K562 (cell line): ENCODE results near the gene USP12. TPM values are rescaled to one million over a fixed set of nuclear protein-coding genes. Genes with fewer than 3 reads are reported as not detected.

Source experiments
- ATAC-seq: fragments of 200-7000 bp; cut with Tn5 transposase; 3 replicates; pipeline ENCODE4 v1.9.1; 2020; ENCODE audit warnings: moderate library complexity
- BruUV-seq: library from RNA; stranded (reverse); fragments of 400-500 nt; replicated peaks from 2 replicates; lab custom pipeline; 2021; lab: Mats Ljungman, UMichigan
- CTCF ChIA-PET: fragments of 300-600 bp; formaldehyde crosslinking; extraction: SDS; loops from one replicate; lab custom pipeline; 2021; ENCODE audit warnings: low intra/inter-chr PET ratio; lab: Yijun Ruan, JAX
- POLR2A ChIA-PET: fragments of 300-600, 350-650 bp; sonication (Branson Sonifier 250); formaldehyde crosslinking; extraction: SDS; loops from one replicate; lab custom pipeline; 2021; ENCODE audit warnings: antibody characterized with exemption, inconsistent platforms; lab: Yijun Ruan, JAX
- DNase-seq, 4 experiments: peaks; one replicate each; pipeline versions ENCODE4 v3.0.0 to v3.0.0-alpha.2; 2011 to 2018; ENCODE audit warnings: low spot score in 3 of 4, mixed read lengths in 3 of 4; ENCODE audit errors: extremely low read depth in 1 of 4
- FAIRE-seq: peaks from 2 replicates; lab custom pipeline; 2011; peaks lifted over from hg19 to GRCh38; lab: Jason Lieb, UNC
- H2AFZ ChIP-seq: 2 replicates; pipeline ENCODE4 v1.6.0; 2011; ENCODE audit warnings: low read depth, low read length, control low read depth, inconsistent platforms
- H3K27ac ChIP-seq: fragments of 200-600 bp; 3 replicates; pipeline ENCODE4 v1.8.0; 2011; ENCODE audit warnings: low read depth, mild to moderate bottlenecking, control low read depth, inconsistent platforms, low read length, moderate library complexity, mixed read lengths; ENCODE audit errors: extremely low read depth
- H3K27me3 ChIP-seq, 2 experiments: fragments of 300-600 bp in 1 of 2; 2 replicates in 1 of 2; 3 replicates in 1 of 2; pipeline versions ENCODE4 v1.6.0 to v1.8.0; 2011; ENCODE audit warnings: inconsistent platforms in 2 of 2, low read length in 2 of 2, mild to moderate bottlenecking in 1 of 2, mixed read lengths in 1 of 2, moderate library complexity in 1 of 2; ENCODE audit not compliant: control insufficient read depth in 2 of 2, insufficient read depth in 2 of 2
- H3K36me3 ChIP-seq: fragments of 300-600 bp; 3 replicates; pipeline ENCODE4 v1.8.0; 2011; ENCODE audit warnings: mild to moderate bottlenecking, low read length, inconsistent platforms; ENCODE audit not compliant: control insufficient read depth, insufficient read depth
- H3K4me1 ChIP-seq, 2 experiments: fragments of 200-600 bp in 1 of 2; replicated peaks in 1 of 2; 2 replicates in 1 of 2; 3 replicates in 1 of 2; pipeline versions ENCODE4 v1.5.1 to v1.8.0; 2011; ENCODE audit warnings: inconsistent platforms in 2 of 2, low read length in 2 of 2, mild to moderate bottlenecking in 1 of 2, mixed read lengths in 1 of 2, moderate library complexity in 1 of 2; ENCODE audit not compliant: control insufficient read depth in 2 of 2, insufficient read depth in 2 of 2
- H3K4me2 ChIP-seq: 2 replicates; pipeline ENCODE4 v1.6.1; 2011; ENCODE audit warnings: low read length, control low read depth, inconsistent platforms, mixed read lengths; ENCODE audit not compliant: insufficient read depth
- H3K4me3 ChIP-seq: fragments of 200-600 bp; sonication (generic), shearing (Covaris generic); 2 replicates; pipeline ENCODE4 v1.5.1; 2016; ENCODE audit warnings: control low read depth, inconsistent platforms
- H3K79me2 ChIP-seq: fragments of 200-600 bp; 3 replicates; pipeline ENCODE4 v1.8.0; 2011; ENCODE audit warnings: low read length, inconsistent platforms; ENCODE audit not compliant: control insufficient read depth, insufficient read depth
- H3K9ac ChIP-seq, 2 experiments: 2 replicates each; pipeline versions ENCODE4 v1.6.0 to v1.6.1; 2011; ENCODE audit warnings: low read depth in 2 of 2, low read length in 2 of 2, control low read depth in 1 of 2, inconsistent platforms in 1 of 2, mild to moderate bottlenecking in 1 of 2, mixed read lengths in 1 of 2; ENCODE audit not compliant: insufficient read depth in 1 of 2
- H3K9me1 ChIP-seq: one replicate; pipeline ENCODE4 v1.6.0; 2011; ENCODE audit warnings: inconsistent platforms, mild to moderate bottlenecking, low read length, moderate library complexity; ENCODE audit not compliant: control insufficient read depth, insufficient read depth
- H3K9me3 ChIP-seq: replicated peaks from 2 replicates; pipeline ENCODE4 v1.5.1; 2011; ENCODE audit warnings: low read depth, low read length, inconsistent platforms; ENCODE audit not compliant: control insufficient read depth, insufficient read depth
- H4K20me1 ChIP-seq: replicated peaks from 2 replicates; pipeline ENCODE4 v1.6.1; 2011; ENCODE audit warnings: low read length, inconsistent platforms, mixed read lengths; ENCODE audit not compliant: control insufficient read depth, insufficient read depth
- ARID2 ChIP-seq: fragments of 450-650 bp; IDR thresholded peaks from 2 replicates; pipeline ENCODE4 v1.6.1; 2017; ENCODE audit warnings: antibody characterized with exemption, mild to moderate bottlenecking
- HOXB6 ChIP-seq: fragments of 250-450 bp; sonication (Bioruptor Pico); IDR thresholded peaks from 2 replicates; pipeline ENCODE4 v1.5.1; 2022; ENCODE audit warnings: mild to moderate bottlenecking, borderline replicate concordance
- KAT7 ChIP-seq: sonication (generic); formaldehyde crosslinking; IDR thresholded peaks from 2 replicates; pipeline ENCODE4 v1.8.0; 2022; ENCODE audit warnings: missing genetic modification reagents, mild to moderate bottlenecking, borderline replicate concordance
- NFYB ChIP-seq: IDR thresholded peaks from 2 replicates; pipeline ENCODE4 v1.6.1; 2011; ENCODE audit warnings: mild to moderate bottlenecking, moderate library complexity; ENCODE audit not compliant: insufficient read length; ENCODE audit errors: extremely low read depth
- ZNF408 ChIP-seq: fragments of 250-450 bp; sonication (Bioruptor Pico); IDR thresholded peaks from 2 replicates; pipeline ENCODE4 v1.4.0; 2020; ENCODE audit warnings: low read depth, mild to moderate bottlenecking, moderate library complexity
- WGBS: fragments of 100-300 bp; shearing (Covaris generic); methylation state at CpG from one replicate; pipeline ENCODE4 v1.1.6; 2016; ENCODE audit warnings: low coverage, mixed read lengths; ENCODE audit not compliant: insufficient coverage; ENCODE audit errors: missing lambda C conversion rate; 5-methylcytosine and 5-hydroxymethylcytosine counted together
- in situ Hi-C: fragments of 300-500 bp; cut with MboI; formaldehyde crosslinking; loops from 4 replicates; pipeline ENCODE4 v1.15.0; 2018; ENCODE audit warnings: inconsistent platforms, mixed read lengths
- intact Hi-C: fragments of 100-400 bp; cut with micrococcal nuclease; formaldehyde crosslinking; loops from 2 replicates; pipeline ENCODE4 v1.14.2; 2022
- polyA plus RNA-seq, 8 experiments: library from polyadenylated mRNA; depleted of rRNA in 4 of 8; stranded (reverse) in 5 of 8; unstranded in 3 of 8; fragments of >200 nt; fragmentation: Nextera tagmentation in 2 of 8; fragmentation: Illumina TruSeq in 1 of 8; extraction: Ambion mirVana in 2 of 8; extraction: Trizol in 1 of 8; gene quantifications; 2 replicates each; pipeline versions ENCODE4 v1.2.1 to v1.2.3, GENCODE V29; 2011 to 2014; ENCODE audit warnings: inconsistent platforms in 1 of 8, missing spikeins in 1 of 8
- total RNA-seq, 7 experiments: library from RNA; depleted of rRNA in 6 of 7; stranded (reverse); fragments of >200 nt in 6 of 7; fragmentation: Illumina TruSeq in 2 of 7; extraction: Trizol in 2 of 7; gene quantifications; 2 replicates each; pipeline versions ENCODE4 v1.2.1 to v1.2.3, GENCODE V29; 2011 to 2021; ENCODE audit warnings: low replicate concordance in 1 of 7
- TF ChIP-seq, protein P1 (sequence below), 2 experiments: IDR thresholded peaks in 1 of 2; conservative IDR thresholded peaks in 1 of 2; 2 replicates each; pipeline ENCODE4 v1.6.1; 2016; ENCODE audit warnings: low read depth in 2 of 2, mild to moderate bottlenecking in 1 of 2, missing compliant biosample characterization in 1 of 2, missing genetic modification characterization in 1 of 2, moderate library complexity in 1 of 2
- TF ChIP-seq, protein P2 (sequence below): fragments of 450-650 bp; formaldehyde crosslinking; IDR thresholded peaks from 2 replicates; pipeline ENCODE4 v1.4.0; 2020; ENCODE audit warnings: mild to moderate bottlenecking, mixed read lengths
- TF ChIP-seq, protein P3 (sequence below), 2 experiments: IDR thresholded peaks; 2 replicates each; pipeline ENCODE4 v1.6.1; 2011; ENCODE audit warnings: borderline replicate concordance in 1 of 2, control low read depth in 1 of 2, low read depth in 1 of 2, low read length in 1 of 2, mild to moderate bottlenecking in 1 of 2, mixed read lengths in 1 of 2, moderate library complexity in 1 of 2; ENCODE audit not compliant: insufficient read depth in 1 of 2, insufficient read length in 1 of 2, poor library complexity in 1 of 2, severe bottlenecking in 1 of 2; ENCODE audit errors: extremely low read depth in 1 of 2
- TF ChIP-seq, protein P4 (sequence below): sonication (generic); formaldehyde crosslinking; IDR thresholded peaks from 2 replicates; pipeline ENCODE4 v1.8.1; 2023; ENCODE audit warnings: mild to moderate bottlenecking, missing genetic modification reagents

The USP12 gene
- total and polyA plus RNA-seq, 9 of the 15 experiments (the other 6 are each of a cell fraction or from before 2014, with no cell fraction given) = 1.8 to 20.5 (median 13.3) TPM

DNA sequence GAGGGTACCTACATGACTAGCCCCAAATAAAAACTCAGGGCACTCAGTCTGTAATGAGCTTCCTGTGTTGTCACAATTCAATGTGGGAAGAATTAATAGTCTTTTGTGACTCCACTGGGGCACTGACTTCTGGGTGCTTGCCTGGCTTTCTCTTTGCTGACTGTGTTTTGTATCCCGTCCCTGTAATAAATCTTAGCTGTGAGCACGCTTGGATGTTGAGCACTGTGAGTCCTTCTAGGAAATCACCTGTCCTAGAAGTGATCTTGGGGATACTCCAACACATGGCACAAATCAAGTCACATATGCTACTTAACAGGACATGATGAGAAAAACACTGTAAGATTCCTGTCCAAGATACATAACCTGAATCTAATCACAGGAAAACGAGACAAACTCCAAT, 83.0 kb downstream of the USP12 start (continued):
- TF ChIP-seq HOXB6 (no peak), ZNF408 (no peak)
- TF ChIP-seq, protein P1, sequence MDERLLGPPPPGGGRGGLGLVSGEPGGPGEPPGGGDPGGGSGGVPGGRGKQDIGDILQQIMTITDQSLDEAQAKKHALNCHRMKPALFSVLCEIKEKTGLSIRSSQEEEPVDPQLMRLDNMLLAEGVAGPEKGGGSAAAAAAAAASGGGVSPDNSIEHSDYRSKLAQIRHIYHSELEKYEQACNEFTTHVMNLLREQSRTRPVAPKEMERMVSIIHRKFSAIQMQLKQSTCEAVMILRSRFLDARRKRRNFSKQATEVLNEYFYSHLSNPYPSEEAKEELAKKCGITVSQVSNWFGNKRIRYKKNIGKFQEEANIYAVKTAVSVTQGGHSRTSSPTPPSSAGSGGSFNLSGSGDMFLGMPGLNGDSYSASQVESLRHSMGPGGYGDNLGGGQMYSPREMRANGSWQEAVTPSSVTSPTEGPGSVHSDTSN (CRISPR knock-in tag; IDR thresholded peaks at IDR 0.05; ENCODE audit: low read depth) = no peak
- TF ChIP-seq, protein P1 (tag; conservative IDR thresholded peaks at IDR 0.05; ENCODE audit: low read depth) = no peak

DNA sequence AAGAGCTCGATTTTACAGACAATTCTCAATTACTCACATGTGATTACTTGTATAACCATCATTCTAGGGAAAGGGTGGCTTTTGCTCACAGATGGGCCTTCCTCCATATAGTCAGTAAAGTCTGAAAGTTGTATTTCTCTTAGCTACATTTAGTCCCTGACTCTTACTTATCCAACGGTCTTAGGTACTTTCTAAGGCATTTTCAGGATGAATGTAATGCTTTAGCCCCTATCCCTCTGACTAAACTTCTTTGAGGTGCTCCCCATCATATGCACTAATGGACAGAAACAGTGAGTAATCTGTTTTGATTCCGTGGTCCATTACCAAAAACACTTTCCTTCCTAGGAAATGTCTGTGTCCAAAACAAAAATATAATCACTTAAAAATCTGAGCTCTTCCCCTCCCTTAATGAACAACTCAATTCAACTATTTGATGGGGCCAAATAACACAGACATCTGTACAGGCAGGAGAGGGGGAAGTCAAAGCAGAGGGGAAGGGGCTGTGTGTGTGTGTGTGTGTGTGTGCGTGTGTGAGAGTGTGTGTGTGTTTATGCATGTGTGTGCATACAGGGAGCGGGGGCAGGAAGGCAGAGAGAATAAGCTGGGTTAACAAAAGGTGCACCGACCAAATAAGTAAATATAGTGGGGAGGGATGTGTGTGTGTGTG, 84.9 kb downstream of the USP12 start:
- H3K79me2 ChIP-seq = no peaks in the 10 kb centered on the region
- ChIA-PET POLR2A (interaction anchor here (0.8 kb wide), 1 partner anchor 11 kb away, joined by 3 read pairs; no protein-coding TSS in a partner anchor), CTCF (no interaction called here)
- intact Hi-C loops = no loop called here
- no peak for DNase-seq
- in situ Hi-C loops = no loop called here
- no peaks in the 10 kb centered on the region for H3K27me3 ChIP-seq
- no peaks in the 10 kb centered on the region for H4K20me1 ChIP-seq
- no peak for ATAC-seq
- H3K4me1 ChIP-seq = no peaks in the 10 kb centered on the region; a peak in 3 of 5 replicates
- no peaks in the 10 kb centered on the region for H3K9me1 ChIP-seq
- peaks cover 26% of the 10 kb centered on the region; the same call in 2 of the 3 replicates for H3K36me3 ChIP-seq
- H3K9ac ChIP-seq = no peak overlapping the region
- no peak for FAIRE-seq
- H2AFZ ChIP-seq = no peak overlapping the region
- H3K4me3 ChIP-seq = no peak overlapping the region
- 68% methylated on average over 6 of the region's 6 CpGs for WGBS
- H3K9me3 ChIP-seq = no peaks in the 10 kb centered on the region
- no TSS peak for BruUV-seq
- no peak overlapping the region for H3K4me2 ChIP-seq
- TF ChIP-seq, protein P2, sequence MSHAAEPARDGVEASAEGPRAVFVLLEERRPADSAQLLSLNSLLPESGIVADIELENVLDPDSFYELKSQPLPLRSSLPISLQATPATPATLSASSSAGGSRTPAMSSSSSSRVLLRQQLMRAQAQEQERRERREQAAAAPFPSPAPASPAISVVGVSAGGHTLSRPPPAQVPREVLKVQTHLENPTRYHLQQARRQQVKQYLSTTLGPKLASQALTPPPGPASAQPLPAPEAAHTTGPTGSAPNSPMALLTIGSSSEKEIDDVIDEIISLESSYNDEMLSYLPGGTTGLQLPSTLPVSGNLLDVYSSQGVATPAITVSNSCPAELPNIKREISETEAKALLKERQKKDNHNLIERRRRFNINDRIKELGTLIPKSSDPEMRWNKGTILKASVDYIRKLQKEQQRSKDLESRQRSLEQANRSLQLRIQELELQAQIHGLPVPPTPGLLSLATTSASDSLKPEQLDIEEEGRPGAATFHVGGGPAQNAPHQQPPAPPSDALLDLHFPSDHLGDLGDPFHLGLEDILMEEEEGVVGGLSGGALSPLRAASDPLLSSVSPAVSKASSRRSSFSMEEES (CRISPR knock-in tag) = no peak
- TF ChIP-seq, protein P3, sequence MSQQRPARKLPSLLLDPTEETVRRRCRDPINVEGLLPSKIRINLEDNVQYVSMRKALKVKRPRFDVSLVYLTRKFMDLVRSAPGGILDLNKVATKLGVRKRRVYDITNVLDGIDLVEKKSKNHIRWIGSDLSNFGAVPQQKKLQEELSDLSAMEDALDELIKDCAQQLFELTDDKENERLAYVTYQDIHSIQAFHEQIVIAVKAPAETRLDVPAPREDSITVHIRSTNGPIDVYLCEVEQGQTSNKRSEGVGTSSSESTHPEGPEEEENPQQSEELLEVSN (IDR thresholded peaks at IDR 0.05; ENCODE audit: borderline replicate concordance in 1 of 2, extremely low read depth in 1 of 2, insufficient read depth in 1 of 2, insufficient read length in 1 of 2, low read depth in 1 of 2, low read length in 1 of 2, poor library complexity in 1 of 2, severe bottlenecking in 1 of 2) = no peak
- TF ChIP-seq NFYB (no peak), KAT7 (CRISPR knock-in tag) (no peak), ARID2 (no peak)
- TF ChIP-seq, protein P4, sequence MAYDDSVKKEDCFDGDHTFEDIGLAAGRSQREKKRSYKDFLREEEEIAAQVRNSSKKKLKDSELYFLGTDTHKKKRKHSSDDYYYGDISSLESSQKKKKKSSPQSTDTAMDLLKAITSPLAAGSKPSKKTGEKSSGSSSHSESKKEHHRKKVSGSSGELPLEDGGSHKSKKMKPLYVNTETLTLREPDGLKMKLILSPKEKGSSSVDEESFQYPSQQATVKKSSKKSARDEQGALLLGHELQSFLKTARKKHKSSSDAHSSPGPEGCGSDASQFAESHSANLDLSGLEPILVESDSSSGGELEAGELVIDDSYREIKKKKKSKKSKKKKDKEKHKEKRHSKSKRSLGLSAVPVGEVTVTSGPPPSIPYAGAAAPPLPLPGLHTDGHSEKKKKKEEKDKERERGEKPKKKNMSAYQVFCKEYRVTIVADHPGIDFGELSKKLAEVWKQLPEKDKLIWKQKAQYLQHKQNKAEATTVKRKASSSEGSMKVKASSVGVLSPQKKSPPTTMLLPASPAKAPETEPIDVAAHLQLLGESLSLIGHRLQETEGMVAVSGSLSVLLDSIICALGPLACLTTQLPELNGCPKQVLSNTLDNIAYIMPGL = no peak
- no peak overlapping the region for H3K27ac ChIP-seq
